Effector memory CD4-positive, alpha-beta T cell (primary cell): ENCODE measurements around the gene PHYKPL.

ENCODE experiments used
- DNase-seq, 3 donors: peaks; one replicate each; pipeline ENCODE4 v3.0.0-alpha.2; 2020
- H3K27ac ChIP-seq: 2 replicates; pipeline ENCODE4 v1.7.0; 2013; ENCODE audit warnings: mild to moderate bottlenecking, low read length, moderate library complexity; ENCODE audit not compliant: insufficient read depth, poor library complexity, severe bottlenecking
- H3K27me3 ChIP-seq: replicated peaks from 2 replicates; pipeline ENCODE4 v1.7.0; 2013; ENCODE audit warnings: mild to moderate bottlenecking, low read length; ENCODE audit not compliant: insufficient read depth, control insufficient read depth, poor library complexity, severe bottlenecking
- H3K36me3 ChIP-seq: 2 replicates; pipeline ENCODE4 v1.7.0; 2013; ENCODE audit warnings: mild to moderate bottlenecking, low read length, moderate library complexity; ENCODE audit not compliant: control insufficient read depth, insufficient read depth
- H3K4me1 ChIP-seq: 2 replicates; pipeline ENCODE4 v1.7.0; 2013; ENCODE audit warnings: low read length, mild to moderate bottlenecking; ENCODE audit not compliant: control insufficient read depth, insufficient read depth, poor library complexity, severe bottlenecking
- H3K4me3 ChIP-seq: 2 replicates; pipeline ENCODE4 v1.7.0; 2013; ENCODE audit warnings: low read length, low read depth, mild to moderate bottlenecking; ENCODE audit not compliant: insufficient read depth, poor library complexity, severe bottlenecking
- H3K9me3 ChIP-seq: 2 replicates; pipeline ENCODE4 v1.7.0; 2013; ENCODE audit warnings: mild to moderate bottlenecking, low read length, moderate library complexity; ENCODE audit not compliant: control insufficient read depth

Gene PHYKPL

DNA sequence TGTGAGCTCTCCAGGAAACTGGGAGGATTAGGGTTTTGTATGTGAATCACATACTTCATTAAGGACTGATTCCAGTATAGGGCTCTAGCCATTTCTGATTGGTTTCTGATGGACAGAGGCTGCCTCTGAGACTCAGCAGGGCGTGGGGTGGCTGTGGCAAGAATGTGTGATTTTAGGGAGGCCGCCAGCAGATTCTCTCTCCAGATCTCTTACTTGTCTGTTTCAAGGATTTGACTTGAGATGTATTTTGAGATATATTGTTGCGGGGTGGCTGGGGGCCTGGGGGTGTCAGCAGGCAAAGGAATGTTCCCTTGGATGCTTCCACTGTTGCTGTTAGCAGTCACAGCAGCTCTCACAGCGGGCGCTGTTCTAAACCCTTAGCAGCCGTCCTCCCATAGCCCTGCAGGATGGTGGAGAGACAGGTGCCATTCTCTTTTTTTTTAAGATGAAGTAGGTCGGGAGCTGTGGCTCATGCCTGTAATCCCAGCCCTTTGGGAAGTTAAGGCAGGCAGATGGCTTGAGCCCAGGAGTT, 36.3 kb downstream of the PHYKPL start:
- no peak overlapping the region for H3K4me3 ChIP-seq
- no peaks in the 10 kb centered on the region for H3K36me3 ChIP-seq
- H3K27ac ChIP-seq = no peak overlapping the region
- H3K27me3 ChIP-seq = no peaks in the 10 kb centered on the region
- no peak for DNase-seq
- no peaks in the 10 kb centered on the region for H3K9me3 ChIP-seq
- H3K4me1 ChIP-seq = no peaks in the 10 kb centered on the region

- Histone ChIP-seq H3K27me3 (no peaks in the 10 kb centered on the region), H3K27ac (no peak overlapping the region), H3K9me3 (no peaks in the 10 kb centered on the region), H3K4me3 (no peak overlapping the region), H3K4me1 (no peaks in the 10 kb centered on the region), H3K36me3 (no peaks in the 10 kb centered on the region)
- DNase-seq = no peak
These were observed 38.6 kb downstream of the PHYKPL start for GRCh38 chr5:178194026-178194425.

DNA sequence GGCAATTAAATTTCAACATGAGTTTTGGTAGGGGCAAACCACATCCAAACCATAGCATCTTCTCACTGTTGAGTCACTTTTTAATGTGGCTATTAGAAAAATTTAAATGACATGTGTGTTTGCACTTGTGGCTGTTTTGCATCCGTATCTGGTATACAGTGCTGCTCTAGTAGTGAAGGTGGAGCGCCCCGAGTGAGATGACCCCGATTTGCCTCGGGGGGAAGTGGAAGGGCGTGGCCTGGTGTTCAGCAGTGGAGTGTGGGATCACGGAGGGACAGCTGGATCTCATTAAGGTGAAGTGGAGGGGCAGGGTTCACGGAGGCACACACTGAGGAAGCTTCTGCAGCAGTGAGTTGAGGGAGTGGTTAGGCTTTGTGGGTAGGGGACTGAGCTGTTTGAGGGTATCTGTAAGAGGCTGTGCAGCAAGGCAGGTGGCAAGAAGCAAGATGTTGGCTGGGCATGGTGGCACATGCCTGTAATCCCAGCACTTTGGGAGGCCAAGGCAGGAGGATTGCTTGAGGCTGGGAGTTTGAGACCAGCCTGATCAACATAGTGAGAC, 39.3 kb downstream of the PHYKPL start:
- Histone ChIP-seq H3K4me3 (no peak overlapping the region), H3K4me1 (no peaks in the 10 kb centered on the region), H3K27ac (no peak overlapping the region), H3K9me3 (no peaks in the 10 kb centered on the region), H3K36me3 (no peaks in the 10 kb centered on the region), H3K27me3 (no peaks in the 10 kb centered on the region)
- no peak for DNase-seq

DNA sequence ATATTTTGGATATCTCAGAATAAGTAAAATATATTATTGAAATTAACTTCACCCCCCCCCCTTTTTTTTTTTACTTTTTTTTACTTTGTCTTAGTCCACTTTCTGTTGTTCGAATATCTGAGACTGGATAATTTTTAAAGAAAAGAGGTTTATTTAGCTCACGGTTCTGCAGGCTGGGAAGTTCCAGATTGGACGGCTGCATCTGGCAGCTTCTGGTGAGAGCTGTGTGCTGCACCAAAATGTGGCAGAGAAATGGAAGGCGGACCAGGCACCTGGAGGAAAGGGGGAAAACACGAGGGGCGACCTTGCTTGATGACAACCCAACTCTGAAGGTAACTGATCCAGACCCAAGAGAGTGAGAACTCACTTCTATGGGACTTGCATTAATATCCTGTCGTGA, 39.8 kb downstream of the PHYKPL start:
- Histone ChIP-seq H3K27ac (no peak overlapping the region), H3K4me1 (no peaks in the 10 kb centered on the region), H3K27me3 (no peaks in the 10 kb centered on the region), H3K36me3 (no peaks in the 10 kb centered on the region), H3K4me3 (no peak overlapping the region), H3K9me3 (no peaks in the 10 kb centered on the region)
- DNase-seq = no peak

DNA sequence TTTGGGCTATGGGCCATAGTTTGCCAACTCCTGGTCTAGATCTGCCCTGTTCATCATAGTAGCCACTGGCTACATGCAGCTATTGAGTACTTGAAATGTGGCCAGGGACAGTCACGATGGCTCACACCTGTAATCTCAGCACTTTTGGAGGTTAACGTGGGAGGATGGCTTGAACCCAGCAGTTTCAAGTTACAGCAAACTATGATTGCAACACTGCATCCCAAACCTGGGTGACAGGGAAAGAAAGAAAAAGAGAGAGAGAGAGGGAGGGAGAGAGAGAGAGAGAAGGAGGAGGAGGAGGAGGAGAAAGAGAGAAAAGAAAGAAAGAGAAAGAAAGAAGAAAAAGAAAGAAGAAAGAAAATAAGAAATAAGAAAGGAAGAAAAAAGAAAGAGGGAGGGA, 40.4 kb downstream of the PHYKPL start:
- H3K36me3 ChIP-seq = no peaks in the 10 kb centered on the region
- no peak overlapping the region for H3K27ac ChIP-seq
- no peak for DNase-seq

GRCh38 chr5:178191661-178192060, 40.9 kb downstream of the PHYKPL start:
- no peak for DNase-seq
- H3K27ac ChIP-seq = no peak overlapping the region
- no peak overlapping the region for H3K4me3 ChIP-seq
- no peaks in the 10 kb centered on the region for H3K36me3 ChIP-seq
- H3K27me3 ChIP-seq = no peaks in the 10 kb centered on the region
- H3K4me1 ChIP-seq = no peaks in the 10 kb centered on the region
- H3K9me3 ChIP-seq = no peaks in the 10 kb centered on the region

More for the DNA sequence above, 40.4 kb downstream of the PHYKPL start:
- Histone ChIP-seq H3K9me3 (no peaks in the 10 kb centered on the region), H3K27me3 (no peaks in the 10 kb centered on the region), H3K4me3 (no peak overlapping the region), H3K4me1 (no peaks in the 10 kb centered on the region)

DNA sequence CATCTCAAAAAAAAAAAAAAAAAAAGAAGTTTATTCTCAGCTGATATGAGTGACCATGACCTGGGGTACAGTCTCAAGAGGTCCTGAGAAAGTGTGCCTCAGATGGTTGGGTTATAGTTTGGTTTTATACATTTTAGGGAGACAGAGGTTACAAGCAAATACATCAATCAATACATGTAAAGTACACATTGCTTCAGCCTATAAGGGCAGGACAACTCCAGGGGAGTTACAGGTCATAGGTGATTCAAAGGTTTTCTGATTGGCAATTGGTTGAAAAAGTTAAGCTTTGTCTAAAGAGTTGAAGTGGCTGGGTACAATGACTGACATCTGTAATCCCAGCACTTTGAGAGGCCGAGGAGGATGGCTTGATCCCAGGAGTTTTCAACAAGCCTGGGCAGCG, 43.2 kb downstream of the PHYKPL start:
- no peak for DNase-seq
- H3K9me3 ChIP-seq = no peaks in the 10 kb centered on the region
- H3K4me3 ChIP-seq = no peak overlapping the region
- H3K36me3 ChIP-seq = no peaks in the 10 kb centered on the region
- no peaks in the 10 kb centered on the region for H3K27me3 ChIP-seq
- no peaks in the 10 kb centered on the region for H3K4me1 ChIP-seq
- H3K27ac ChIP-seq = no peak overlapping the region

DNA sequence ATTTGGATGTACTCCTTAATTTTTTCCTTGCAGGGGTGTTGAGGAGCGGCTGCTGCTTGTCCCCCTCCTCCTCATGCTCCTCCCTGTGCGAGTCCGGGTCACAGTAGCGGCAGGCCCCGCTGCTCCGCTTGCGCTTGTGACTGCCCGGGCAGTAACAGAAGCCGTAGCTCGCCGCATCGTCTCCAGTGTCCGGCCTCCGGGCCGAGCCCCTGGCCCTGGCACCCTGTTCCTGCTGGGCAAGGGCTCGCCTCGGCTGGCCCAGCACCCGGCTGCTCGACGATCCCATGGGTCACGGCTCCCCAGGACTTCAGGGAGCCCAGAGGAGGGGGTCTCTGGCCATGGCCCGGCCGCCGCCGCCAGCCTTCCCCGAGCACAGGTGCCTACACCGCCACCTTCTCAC, 45.6 kb downstream of the PHYKPL start, which contains the start of gene GMCL2:
GMCL2 (minus strand) TSS at position 358 of the 400 bp plus-strand sequence; CDS start at position 286, 72 bp downstream.
- DNase-seq = no peak
- no peaks in the 10 kb centered on the region for H3K9me3 ChIP-seq
- H3K4me1 ChIP-seq = no peaks in the 10 kb centered on the region
- no peak within 1 kb of the TSS for H3K27ac ChIP-seq
- no peaks in the 10 kb centered on the region for H3K36me3 ChIP-seq
- no peaks in the 10 kb centered on the region for H3K27me3 ChIP-seq
- H3K4me3 ChIP-seq = no peak within 1 kb of the TSS

- Histone ChIP-seq H3K9me3 (no peaks in the 10 kb centered on the region), H3K4me3 (no peak overlapping the region), H3K36me3 (no peaks in the 10 kb centered on the region), H3K27ac (no peak overlapping the region), H3K4me1 (no peaks in the 10 kb centered on the region), H3K27me3 (no peaks in the 10 kb centered on the region)
- DNase-seq = no peak
These were observed 46.2 kb downstream of the PHYKPL start for GRCh38 chr5:178186427-178186826.

DNA sequence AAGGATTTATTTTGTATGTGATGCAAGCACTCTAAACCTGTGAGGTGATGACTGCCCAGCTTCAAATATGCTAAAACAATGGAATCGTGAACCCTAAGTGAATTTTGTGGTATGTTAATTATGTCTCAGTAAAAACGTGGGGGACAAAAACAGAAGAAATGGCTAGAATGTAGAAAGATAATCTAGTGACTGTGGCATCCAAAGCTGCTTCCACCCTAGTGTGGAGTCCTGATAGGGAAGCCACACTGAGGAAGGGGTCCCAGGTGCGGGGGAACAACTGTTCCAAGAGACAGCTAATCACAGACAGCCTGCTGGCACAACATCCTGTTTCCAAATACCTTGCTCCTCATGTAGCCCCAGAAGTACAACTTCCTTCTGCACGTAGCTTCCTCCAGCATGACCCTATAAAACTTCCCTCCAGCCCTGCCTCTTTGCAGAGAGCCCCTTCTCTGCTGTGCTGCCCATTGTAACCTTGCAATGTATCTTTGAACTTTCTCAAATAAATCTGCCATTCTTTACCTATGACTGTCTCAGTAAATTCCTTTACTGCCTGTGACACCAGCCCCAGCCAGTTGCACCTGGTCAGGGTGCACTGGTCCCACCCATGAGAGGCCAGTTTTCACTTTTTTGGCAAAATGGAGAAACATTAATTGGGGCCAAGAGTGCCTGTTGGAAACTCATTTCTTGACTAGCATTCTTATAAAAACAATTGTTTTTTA, 50.3 kb downstream of the PHYKPL start:
- Histone ChIP-seq H3K4me1 (no peaks in the 10 kb centered on the region), H3K27ac (no peak overlapping the region), H3K4me3 (no peak overlapping the region), H3K36me3 (no peaks in the 10 kb centered on the region), H3K27me3 (no peaks in the 10 kb centered on the region), H3K9me3 (no peaks in the 10 kb centered on the region)
- DNase-seq = no peak
